Ovary (tissue), 9 donors: ENCODE results near the gene FOXRED1. TPM values are rescaled to one million over a fixed set of nuclear protein-coding genes. Genes with fewer than 3 reads are reported as not detected.

Experiments
- DNase-seq, 5 donors: peaks; one replicate each; pipeline ENCODE4 v3.0.0-alpha.2; 2019 to 2020
- H3K27ac ChIP-seq, 2 donors: fragments of 200-600 bp; one replicate each; pipeline versions ENCODE4 v1.5.1 to v1.8.0; 2019 to 2022
- H3K27me3 ChIP-seq: fragments of 200-600 bp; one replicate; pipeline ENCODE4 v1.8.0; 2022
- H3K36me3 ChIP-seq: fragments of 200-600 bp; sonication (generic); one replicate; pipeline ENCODE4 v1.5.1; 2019
- H3K4me1 ChIP-seq: one replicate; pipeline ENCODE4 v1.8.1; 2013; ENCODE audit warnings: mild to moderate bottlenecking, moderate library complexity; ENCODE audit not compliant: insufficient read depth
- H3K4me3 ChIP-seq: fragments of 200-600 bp; sonication (generic); one replicate; pipeline ENCODE4 v1.5.1; 2017
- H3K9me3 ChIP-seq, 2 donors: fragments of 200-600 bp in 1 of 2; sonication (generic) in 1 of 2; one replicate each; pipeline versions ENCODE4 v1.5.1 to v1.8.1; 2013 to 2019; ENCODE audit warnings: mild to moderate bottlenecking in 1 of 2, moderate library complexity in 1 of 2
- CTCF ChIP-seq, 3 donors: fragments of 450-650 bp in 2 of 3; fragments of 200-600 bp in 1 of 3; IDR thresholded peaks; one replicate each; pipeline versions ENCODE4 v1.5.1 to v1.8.0; 2016 to 2022; ENCODE audit warnings: antibody characterized with exemption in 3 of 3, mild to moderate bottlenecking in 1 of 3
- EP300 ChIP-seq: sonication (generic); formaldehyde crosslinking; IDR thresholded peaks from one replicate; pipeline ENCODE4 v1.6.1; 2017; ENCODE audit warnings: antibody characterized with exemption
- POLR2A ChIP-seq: fragments of 450-650 bp; IDR thresholded peaks from one replicate; pipeline ENCODE4 v1.6.1; 2017; ENCODE audit warnings: antibody characterized with exemption, mild to moderate bottlenecking, moderate library complexity
- WGBS, 3 donors: extraction: QIAGEN DNeasy Blood & Tissue Kit in 1 of 3; methylation state at CpG; one replicate each; pipeline versions ENCODE4 v1.1.5 to v1.1.7; 2013 to 2017; 5-methylcytosine and 5-hydroxymethylcytosine counted together
- intact Hi-C, 4 donors: fragments of 100-400 bp; cut with DNase I; formaldehyde crosslinking; loops; one replicate each; pipeline versions ENCODE4 v1.11.0 to v1.15.1; 2022 to 2023
- polyA plus RNA-seq, 2 donors: library from polyadenylated mRNA; stranded (reverse); fragments of 200-250 nt in 1 of 2; fragments of 350-450 nt in 1 of 2; fragmentation: Illumina TruSeq in 1 of 2; extraction: RNeasy Lipid Tissue Mini Kit (QIAGEN cat#74804) in 1 of 2; gene quantifications; one replicate each; pipeline ENCODE4 v1.2.3, GENCODE V29; 2013 to 2014
- total RNA-seq, 7 donors: library from RNA; depleted of rRNA in 2 of 7; stranded (reverse); fragments of >200 nt in 2 of 7; fragmentation: NEBNext Ultra II Directional in 3 of 7; extraction: Animal tissue kit (Norgen Biotek cat#: 25700) in 3 of 7; gene quantifications; one replicate each; pipeline versions ENCODE4 v1.1.0 to v1.2.4, GENCODE V29; 2016 to 2023
- donor health status: DM: no; HTN: no; CAD: no; lungs with moderate emphysema.
- donor health status: DM: no; HTN: no; CAD: no.
- donor health status: Bipolar disorder and iron deficiency.
- donor health status: DM: yes; HTN: yes; CAD: no.
- donor health status: DM: no; HTN: no; CAD: no.
- donor health status: DM: yes; HTN: yes; CAD: no.

Gene FOXRED1
- total and polyA plus RNA-seq, 9 donors = 10.3 to 24.8 (median 17.3) TPM

- intact Hi-C loops = no loop called here
- Histone ChIP-seq H3K36me3 (no peaks in the 10 kb centered on the region), H3K27ac (no peak overlapping the region), H3K4me1 (peaks cover 4% of the 10 kb centered on the region), H3K9me3 (no peaks in the 10 kb centered on the region), H3K27me3 (no peaks in the 10 kb centered on the region), H3K4me3 (no peak overlapping the region)
- WGBS, 3 donors = 87 to 88% (median 87%) methylated on average over 6 of the region's 6 CpGs
- TF ChIP-seq CTCF (IDR thresholded peaks at IDR 0.05) (no peak), POLR2A (no peak), EP300 (no peak)
- no peak for DNase-seq
These were observed 19.3 kb downstream of the FOXRED1 start for GRCh38 chr11:126288237-126288636.

GRCh38 chr11:126290887-126291286 is 21.9 kb downstream of the FOXRED1 start:
- DNase-seq = peak in 1 of 5 donors; percentile 31
- intact Hi-C loops = no loop called here
- Histone ChIP-seq H3K27ac (no peak overlapping the region), H3K4me1 (no peaks in the 10 kb centered on the region), H3K27me3 (no peaks in the 10 kb centered on the region), H3K4me3 (no peak overlapping the region), H3K36me3 (no peaks in the 10 kb centered on the region), H3K9me3 (no peaks in the 10 kb centered on the region)
- TF ChIP-seq CTCF (IDR thresholded peaks at IDR 0.05) = no peak
- TF ChIP-seq POLR2A = no peak
- TF ChIP-seq EP300 = no peak
- 64 to 77% (median 72%) methylated on average over 12 of the region's 12 CpGs for WGBS, 3 donors

- Histone ChIP-seq H3K27me3 (no peaks in the 10 kb centered on the region), H3K4me1 (no peaks in the 10 kb centered on the region), H3K4me3 (no peak overlapping the region), H3K27ac (peak overlapping the region in 1 of 2 donors; percentile 20), H3K9me3 (no peaks in the 10 kb centered on the region), H3K36me3 (no peaks in the 10 kb centered on the region)
- intact Hi-C loops = no loop called here
- DNase-seq = no peak
- TF ChIP-seq EP300 = no peak
- no peak for TF ChIP-seq POLR2A
- no peak for TF ChIP-seq CTCF (IDR thresholded peaks at IDR 0.05)
- 77 to 93% (median 85%) methylated on average over 5 of the region's 5 CpGs for WGBS, 3 donors
These were observed 24.8 kb downstream of the FOXRED1 start for GRCh38 chr11:126293726-126294125.

GRCh38 chr11:126297004-126297403 is 28.1 kb downstream of the FOXRED1 start:
- WGBS, 3 donors = 53 to 79% (median 72%) methylated on average over 2 of the region's 2 CpGs
- H3K4me3 ChIP-seq = no peak overlapping the region
- no peak for DNase-seq
- intact Hi-C loops = no loop called here
- no peaks in the 10 kb centered on the region for H3K36me3 ChIP-seq
- no peaks in the 10 kb centered on the region for H3K9me3 ChIP-seq
- H3K27ac ChIP-seq = no peak overlapping the region
- no peak for TF ChIP-seq CTCF (IDR thresholded peaks at IDR 0.05)
- no peak for TF ChIP-seq EP300
- TF ChIP-seq POLR2A = no peak
- H3K27me3 ChIP-seq = no peaks in the 10 kb centered on the region
- no peaks in the 10 kb centered on the region for H3K4me1 ChIP-seq
